Gastrocnemius medialis (tissue), 4 donors: ENCODE measurements around the gene PCCA. TPM values are rescaled to one million over a fixed set of nuclear protein-coding genes. Genes with fewer than 3 reads are reported as not detected.

Experiments
- ATAC-seq, 2 donors: fragments of 150-250 bp; one replicate each; pipeline ENCODE4 v1.9.1; 2016
- DNase-seq, 2 donors: peaks; one replicate each; pipeline ENCODE4 v3.0.0-alpha.2; 2019
- H3K27ac ChIP-seq, 4 donors: fragments of 200-600 bp; sonication (generic); 1 replicate in 1 of 4; 2 replicates in 3 of 4; pipeline ENCODE4 v1.5.1; 2016 to 2018; ENCODE audit warnings: mild to moderate bottlenecking in 2 of 4, moderate library complexity in 1 of 4
- H3K27me3 ChIP-seq, 3 donors: fragments of 200-600 bp; sonication (generic) in 2 of 3; 1 replicate in 1 of 3; 2 replicates in 2 of 3; pipeline versions ENCODE4 v1.5.1 to v1.6.0; 2016 to 2019; ENCODE audit warnings: mild to moderate bottlenecking in 1 of 3, moderate library complexity in 1 of 3
- H3K36me3 ChIP-seq, 2 donors: fragments of 200-600 bp; sonication (generic) in 1 of 2; one replicate each; pipeline ENCODE4 v1.5.1; 2017 to 2018
- H3K4me1 ChIP-seq, 2 donors: fragments of 200-600 bp; sonication (generic) in 1 of 2; one replicate each; pipeline ENCODE4 v1.5.1; 2016 to 2017; ENCODE audit warnings: mild to moderate bottlenecking in 2 of 2
- H3K4me3 ChIP-seq, 4 donors: fragments of 200-600 bp; sonication (generic) in 3 of 4; 1 replicate in 1 of 4; 2 replicates in 3 of 4; pipeline ENCODE4 v1.5.1; 2016 to 2019; ENCODE audit warnings: mild to moderate bottlenecking in 2 of 4
- H3K9me3 ChIP-seq, 3 donors: fragments of 200-600 bp; sonication (generic) in 2 of 3; 1 replicate in 1 of 3; 2 replicates in 2 of 3; pipeline ENCODE4 v1.5.1; 2016 to 2019
- POLR2A ChIP-seq, 2 donors: fragments of 450-650 bp; IDR thresholded peaks; one replicate each; pipeline ENCODE4 v1.6.1; 2017; ENCODE audit warnings: antibody characterized with exemption in 2 of 2, mild to moderate bottlenecking in 2 of 2, moderate library complexity in 2 of 2
- in situ Hi-C, 4 donors: fragments of 200-750 bp; cut with MboI; loops; one replicate each; pipeline versions ENCODE4 v1.15.0 to v1.8.0; 2017; ENCODE audit warnings: low sequenced_read_pairs in 4 of 4
- intact Hi-C: fragments of 100-400 bp; cut with DNase I; formaldehyde crosslinking; loops from one replicate; pipeline ENCODE4 v1.15.1; 2023; ENCODE audit warnings: low total_unique reads
- total RNA-seq, 4 donors: library from RNA; depleted of rRNA; stranded (reverse); fragments of >200 nt; gene quantifications; one replicate each; pipeline versions ENCODE4 v1.1.0 to v1.2.3, GENCODE V29; 2016
- TF ChIP-seq, protein P1 (sequence below), 5 experiments: fragments of 450-650 bp in 3 of 5; fragments of 200-600 bp in 2 of 5; sonication (generic) in 2 of 5; IDR thresholded peaks in 4 of 5; conservative IDR thresholded peaks in 1 of 5; 1 replicate in 4 of 5; 2 replicates in 1 of 5; pipeline ENCODE4 v1.5.1; 2016 to 2019; ENCODE audit warnings: antibody characterized with exemption in 5 of 5, mild to moderate bottlenecking in 3 of 5, moderate library complexity in 3 of 5

PCCA gene
- total RNA-seq, 4 donors from 2014 or later = 7.5 to 19.5 (median 10.8) TPM

- ATAC-seq (no peak), DNase-seq (no peak)
- H3K4me3 ChIP-seq = no peak overlapping the region
- no peaks in the 10 kb centered on the region for H3K4me1 ChIP-seq
- no peaks in the 10 kb centered on the region for H3K9me3 ChIP-seq
- intact Hi-C loops = loop anchor here (5.0 kb wide), 1 partner anchor 98 kb away; no protein-coding TSS in a partner anchor
- in situ Hi-C loops = no loop called here
- peak overlapping the region; percentile 27 to 70 (median 56) for H3K27ac ChIP-seq
- H3K27me3 ChIP-seq = no peaks in the 10 kb centered on the region
- H3K36me3 ChIP-seq = no peaks in the 10 kb centered on the region
- TF ChIP-seq, protein P1, sequence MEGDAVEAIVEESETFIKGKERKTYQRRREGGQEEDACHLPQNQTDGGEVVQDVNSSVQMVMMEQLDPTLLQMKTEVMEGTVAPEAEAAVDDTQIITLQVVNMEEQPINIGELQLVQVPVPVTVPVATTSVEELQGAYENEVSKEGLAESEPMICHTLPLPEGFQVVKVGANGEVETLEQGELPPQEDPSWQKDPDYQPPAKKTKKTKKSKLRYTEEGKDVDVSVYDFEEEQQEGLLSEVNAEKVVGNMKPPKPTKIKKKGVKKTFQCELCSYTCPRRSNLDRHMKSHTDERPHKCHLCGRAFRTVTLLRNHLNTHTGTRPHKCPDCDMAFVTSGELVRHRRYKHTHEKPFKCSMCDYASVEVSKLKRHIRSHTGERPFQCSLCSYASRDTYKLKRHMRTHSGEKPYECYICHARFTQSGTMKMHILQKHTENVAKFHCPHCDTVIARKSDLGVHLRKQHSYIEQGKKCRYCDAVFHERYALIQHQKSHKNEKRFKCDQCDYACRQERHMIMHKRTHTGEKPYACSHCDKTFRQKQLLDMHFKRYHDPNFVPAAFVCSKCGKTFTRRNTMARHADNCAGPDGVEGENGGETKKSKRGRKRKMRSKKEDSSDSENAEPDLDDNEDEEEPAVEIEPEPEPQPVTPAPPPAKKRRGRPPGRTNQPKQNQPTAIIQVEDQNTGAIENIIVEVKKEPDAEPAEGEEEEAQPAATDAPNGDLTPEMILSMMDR (IDR thresholded peaks at IDR 0.05 in 4 of 5, conservative IDR thresholded peaks at IDR 0.05 in 1 of 5) = no peak
- no peak for TF ChIP-seq POLR2A (IDR thresholded peaks at IDR 0.05)
Measured at GRCh38 chr13:100394005-100394695, 305.3 kb downstream of the PCCA start.

- Histone ChIP-seq H3K27ac (no peak overlapping the region), H3K27me3 (no peaks in the 10 kb centered on the region), H3K9me3 (no peaks in the 10 kb centered on the region), H3K4me3 (no peak overlapping the region), H3K4me1 (no peaks in the 10 kb centered on the region), H3K36me3 (no peaks in the 10 kb centered on the region)
- intact Hi-C loops (no loop called here), in situ Hi-C loops (no loop called here)
- DNase-seq (no peak), ATAC-seq (no peak)
- no peak for TF ChIP-seq POLR2A (IDR thresholded peaks at IDR 0.05)
- TF ChIP-seq, protein P1 (IDR thresholded peaks at IDR 0.05 in 4 of 5, conservative IDR thresholded peaks at IDR 0.05 in 1 of 5) = no peak
Measured at GRCh38 chr13:100395698-100396373, 306.9 kb downstream of the PCCA start.

DNA sequence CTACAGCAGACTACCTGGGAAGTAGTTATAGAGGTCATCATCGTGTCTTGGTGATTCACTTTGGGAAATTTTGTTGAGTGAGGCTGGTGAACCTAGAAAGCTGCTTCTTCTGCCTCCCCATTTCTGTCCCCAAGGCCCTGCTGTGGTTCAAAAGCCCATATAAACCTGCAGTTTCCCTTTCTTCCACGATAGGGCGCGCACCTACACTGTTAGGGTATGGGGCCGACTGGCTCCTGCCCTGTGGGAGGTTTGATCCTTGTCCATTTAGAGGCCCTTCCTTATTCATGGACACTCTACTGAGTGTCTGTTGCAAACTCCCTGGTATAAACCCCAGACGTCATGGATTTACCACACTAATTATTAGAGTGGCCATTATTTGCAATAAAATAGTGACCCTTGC lies 307.9 kb downstream of the PCCA start:
- ATAC-seq (no peak), DNase-seq (no peak)
- no peak overlapping the region for H3K27ac ChIP-seq
- H3K4me1 ChIP-seq = no peaks in the 10 kb centered on the region
- H3K4me3 ChIP-seq = no peak overlapping the region
- no peaks in the 10 kb centered on the region for H3K36me3 ChIP-seq
- no peaks in the 10 kb centered on the region for H3K9me3 ChIP-seq
- in situ Hi-C loops (no loop called here), intact Hi-C loops (no loop called here)
- H3K27me3 ChIP-seq = no peaks in the 10 kb centered on the region
- no peak for TF ChIP-seq POLR2A (IDR thresholded peaks at IDR 0.05)
- TF ChIP-seq, protein P1 (IDR thresholded peaks at IDR 0.05 in 4 of 5, conservative IDR thresholded peaks at IDR 0.05 in 1 of 5) = no peak

DNA sequence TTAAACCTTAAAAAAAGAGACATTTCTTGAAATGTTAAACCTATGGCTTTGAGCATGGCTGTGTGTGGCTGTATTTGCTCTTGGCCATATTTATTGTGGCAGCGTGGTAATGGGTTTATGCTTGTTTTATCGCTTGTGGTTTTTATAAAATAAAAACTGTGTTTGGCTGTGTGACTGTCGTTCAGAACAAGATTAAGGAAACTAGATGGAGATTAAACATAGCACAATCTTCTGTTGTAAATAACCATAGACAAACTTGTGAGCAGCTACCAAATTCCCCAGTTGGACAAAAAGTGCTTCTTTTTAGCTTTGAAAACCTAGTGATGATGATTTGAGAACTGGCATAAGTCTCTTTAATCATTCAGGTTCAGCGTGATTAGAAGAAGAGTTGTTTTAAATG lies 308.7 kb downstream of the PCCA start:
- Histone ChIP-seq H3K9me3 (no peaks in the 10 kb centered on the region), H3K27ac (no peak overlapping the region), H3K36me3 (no peaks in the 10 kb centered on the region), H3K4me1 (no peaks in the 10 kb centered on the region), H3K27me3 (no peaks in the 10 kb centered on the region), H3K4me3 (no peak overlapping the region)
- TF ChIP-seq POLR2A (IDR thresholded peaks at IDR 0.05) = no peak
- ATAC-seq (no peak), DNase-seq (no peak)
- in situ Hi-C loops = no loop called here
- intact Hi-C loops = no loop called here

DNA sequence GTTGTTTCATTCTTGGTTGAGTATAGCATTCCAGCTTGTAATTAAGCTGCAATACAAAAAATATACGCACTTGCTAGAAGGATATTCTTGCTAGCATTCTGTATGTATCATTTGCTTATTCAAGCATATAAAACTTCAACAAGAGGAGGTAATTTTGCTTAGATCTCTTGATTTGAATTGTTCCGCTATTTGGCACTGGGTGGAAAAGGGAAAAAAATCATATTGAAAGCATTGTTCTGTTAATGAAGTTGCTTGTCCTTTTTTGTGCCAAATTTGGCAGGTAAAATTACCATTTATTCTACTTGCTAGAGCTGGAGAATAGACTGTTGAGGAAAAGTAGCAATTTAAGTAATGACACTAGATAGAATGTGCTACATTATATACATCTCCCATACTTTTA lies 309.5 kb downstream of the PCCA start:
- Histone ChIP-seq H3K27ac (no peak overlapping the region), H3K4me3 (no peak overlapping the region), H3K4me1 (no peaks in the 10 kb centered on the region), H3K36me3 (no peaks in the 10 kb centered on the region), H3K27me3 (no peaks in the 10 kb centered on the region), H3K9me3 (no peaks in the 10 kb centered on the region)
- no peak for TF ChIP-seq POLR2A (IDR thresholded peaks at IDR 0.05)
- TF ChIP-seq, protein P1 (IDR thresholded peaks at IDR 0.05 in 4 of 5, conservative IDR thresholded peaks at IDR 0.05 in 1 of 5) = no peak
- in situ Hi-C loops (no loop called here), intact Hi-C loops (no loop called here)
- DNase-seq = no peak
- ATAC-seq = no peak
